ENCODE results near the gene LRRC4C. TPM values are rescaled to one million over a fixed set of nuclear protein-coding genes. Genes with fewer than 3 reads are reported as not detected.

Gene LRRC4C
- total RNA-seq, 1 experiment from 2014 or later: not detected

DNA sequence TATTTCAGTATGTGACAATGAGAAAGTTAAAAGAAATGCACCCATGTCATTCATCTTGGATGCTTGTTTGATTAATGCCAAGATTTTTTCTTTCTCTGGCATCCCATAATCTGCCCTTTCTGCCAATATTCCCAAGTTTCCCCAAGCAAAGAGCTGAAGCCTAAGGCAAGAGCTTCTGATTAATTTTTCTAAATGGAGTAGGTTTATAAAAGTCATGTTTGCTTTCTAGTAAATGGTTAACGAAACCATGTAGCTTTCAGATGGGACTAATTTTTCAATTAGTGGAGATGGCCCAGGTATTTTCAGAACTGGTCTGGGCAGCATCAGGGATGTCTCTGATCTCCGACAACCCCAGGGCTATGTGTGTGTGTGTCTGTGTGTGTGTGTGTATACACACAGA, 55.3 kb downstream of the LRRC4C start:
- Mint-ChIP-seq H3K4me1 (ENCODE audit: low read depth, unreplicated experiment) (no peaks in the 10 kb centered on the region), H3K9me3 (ENCODE audit: low read depth, unreplicated experiment) (peaks cover 11% of the 10 kb centered on the region), H3K27ac (ENCODE audit: unreplicated experiment) (no peak overlapping the region), H3K27me3 (ENCODE audit: unreplicated experiment) (no peaks in the 10 kb centered on the region), H3K4me3 (ENCODE audit: low read depth, unreplicated experiment) (no peak overlapping the region), H3K36me3 (ENCODE audit: insufficient read depth, unreplicated experiment) (no peaks in the 10 kb centered on the region)
- TF ChIP-seq, protein P1, sequence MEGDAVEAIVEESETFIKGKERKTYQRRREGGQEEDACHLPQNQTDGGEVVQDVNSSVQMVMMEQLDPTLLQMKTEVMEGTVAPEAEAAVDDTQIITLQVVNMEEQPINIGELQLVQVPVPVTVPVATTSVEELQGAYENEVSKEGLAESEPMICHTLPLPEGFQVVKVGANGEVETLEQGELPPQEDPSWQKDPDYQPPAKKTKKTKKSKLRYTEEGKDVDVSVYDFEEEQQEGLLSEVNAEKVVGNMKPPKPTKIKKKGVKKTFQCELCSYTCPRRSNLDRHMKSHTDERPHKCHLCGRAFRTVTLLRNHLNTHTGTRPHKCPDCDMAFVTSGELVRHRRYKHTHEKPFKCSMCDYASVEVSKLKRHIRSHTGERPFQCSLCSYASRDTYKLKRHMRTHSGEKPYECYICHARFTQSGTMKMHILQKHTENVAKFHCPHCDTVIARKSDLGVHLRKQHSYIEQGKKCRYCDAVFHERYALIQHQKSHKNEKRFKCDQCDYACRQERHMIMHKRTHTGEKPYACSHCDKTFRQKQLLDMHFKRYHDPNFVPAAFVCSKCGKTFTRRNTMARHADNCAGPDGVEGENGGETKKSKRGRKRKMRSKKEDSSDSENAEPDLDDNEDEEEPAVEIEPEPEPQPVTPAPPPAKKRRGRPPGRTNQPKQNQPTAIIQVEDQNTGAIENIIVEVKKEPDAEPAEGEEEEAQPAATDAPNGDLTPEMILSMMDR (IDR thresholded peaks at IDR 0.05; ENCODE audit: unreplicated experiment): no peak
- BruUV-seq (replicated peaks): no TSS peak
- DNase-seq: no peak
- intact Hi-C loops (cut with micrococcal nuclease; ENCODE audit: unreplicated experiment): no loop called here
- CTCF ChIA-PET: no interaction called here

DNA sequence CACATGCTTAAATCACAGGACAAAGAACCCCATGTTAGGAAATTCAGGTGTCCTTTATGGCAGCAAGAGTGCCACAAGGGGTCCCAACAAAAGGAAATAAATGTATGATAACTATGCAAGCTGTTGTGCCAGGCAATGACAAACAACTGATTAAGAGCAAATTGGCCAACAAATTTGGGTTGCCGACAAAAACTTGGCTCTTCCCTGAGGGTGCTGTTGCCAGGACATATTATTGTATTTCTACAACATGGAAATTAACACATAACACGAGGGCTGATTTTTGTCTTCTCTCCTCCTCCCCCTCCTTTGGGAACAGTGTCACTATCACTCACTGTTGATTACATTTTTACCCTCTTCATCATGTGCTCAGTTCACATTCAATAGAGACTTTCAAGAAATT, 56.0 kb downstream of the LRRC4C start:
- Mint-ChIP-seq H3K4me3 (ENCODE audit: low read depth, unreplicated experiment) (no peak overlapping the region), H3K27ac (ENCODE audit: unreplicated experiment) (no peak overlapping the region), H3K9me3 (ENCODE audit: low read depth, unreplicated experiment) (peaks cover 11% of the 10 kb centered on the region), H3K27me3 (ENCODE audit: unreplicated experiment) (no peaks in the 10 kb centered on the region), H3K36me3 (ENCODE audit: insufficient read depth, unreplicated experiment) (no peaks in the 10 kb centered on the region), H3K4me1 (ENCODE audit: low read depth, unreplicated experiment) (no peaks in the 10 kb centered on the region)
- CTCF ChIA-PET: no interaction called here
- intact Hi-C loops (cut with micrococcal nuclease; ENCODE audit: unreplicated experiment): no loop called here
- TF ChIP-seq, protein P1 (IDR thresholded peaks at IDR 0.05; ENCODE audit: unreplicated experiment): no peak
- DNase-seq: no peak
- no TSS peak for BruUV-seq (replicated peaks)

DNA sequence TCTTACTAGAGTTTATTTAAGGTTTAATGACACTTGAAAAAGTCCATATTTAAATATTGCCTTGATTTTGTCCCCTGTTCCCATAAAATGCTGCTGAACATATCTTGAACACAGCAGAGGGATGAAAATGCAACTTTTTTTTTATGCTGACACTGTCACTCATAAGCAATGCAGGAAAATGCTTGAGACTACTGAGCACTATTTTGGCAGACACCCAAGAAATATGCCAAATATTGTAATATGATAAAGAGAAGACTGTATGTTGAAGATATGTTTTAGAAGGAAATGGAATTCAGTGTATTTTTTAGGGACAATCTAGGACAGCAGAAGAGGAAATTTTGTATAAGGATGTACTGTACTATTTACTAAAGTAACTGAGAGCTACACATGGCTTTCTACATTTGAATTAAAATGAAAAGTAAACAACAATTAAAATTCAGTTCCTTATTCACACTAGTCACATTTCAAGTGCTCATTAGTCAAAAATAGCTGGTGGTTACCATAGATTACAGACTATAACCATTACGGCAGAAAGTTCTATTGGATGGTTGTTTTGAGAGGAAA, 58.6 kb downstream of the LRRC4C start:
- Mint-ChIP-seq H3K4me3 (ENCODE audit: low read depth, unreplicated experiment) (no peak overlapping the region), H3K27ac (ENCODE audit: unreplicated experiment) (no peak overlapping the region), H3K36me3 (ENCODE audit: insufficient read depth, unreplicated experiment) (no peaks in the 10 kb centered on the region), H3K27me3 (ENCODE audit: unreplicated experiment) (no peaks in the 10 kb centered on the region), H3K9me3 (ENCODE audit: low read depth, unreplicated experiment) (peaks cover 14% of the 10 kb centered on the region), H3K4me1 (ENCODE audit: low read depth, unreplicated experiment) (no peaks in the 10 kb centered on the region)
- CTCF ChIA-PET: no interaction called here
- no TSS peak for BruUV-seq (replicated peaks)
- intact Hi-C loops (cut with micrococcal nuclease; ENCODE audit: unreplicated experiment): no loop called here
- DNase-seq: no peak
- TF ChIP-seq, protein P1 (IDR thresholded peaks at IDR 0.05; ENCODE audit: unreplicated experiment): no peak

DNA sequence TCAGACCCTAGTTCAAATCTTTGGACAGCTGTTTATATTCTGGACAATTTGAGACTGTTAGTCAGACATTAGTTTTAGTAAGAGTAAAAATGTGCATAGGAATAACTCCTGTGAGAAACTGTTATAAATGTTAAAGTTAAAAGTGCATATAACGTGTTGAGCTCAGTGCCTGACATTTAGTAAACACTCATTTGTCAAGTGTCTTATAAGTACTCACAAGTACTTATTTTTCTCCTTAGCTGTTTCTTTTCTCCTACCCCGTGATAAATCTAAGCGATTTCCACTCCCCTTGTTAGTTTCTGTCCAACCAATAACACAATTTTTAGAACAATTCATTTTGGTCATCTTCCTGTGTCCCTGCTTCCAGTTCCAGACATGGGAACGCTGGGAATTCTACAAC, 59.3 kb downstream of the LRRC4C start:
- no peaks in the 10 kb centered on the region for H3K27me3 Mint-ChIP-seq (ENCODE audit: unreplicated experiment)
- no TSS peak for BruUV-seq (replicated peaks)

More for the DNA sequence above, 59.3 kb downstream of the LRRC4C start:
- CTCF ChIA-PET: no interaction called here
- H3K36me3 Mint-ChIP-seq (ENCODE audit: insufficient read depth, unreplicated experiment): no peaks in the 10 kb centered on the region
- H3K4me1 Mint-ChIP-seq (ENCODE audit: low read depth, unreplicated experiment): no peaks in the 10 kb centered on the region
- no peak overlapping the region for H3K4me3 Mint-ChIP-seq (ENCODE audit: low read depth, unreplicated experiment)
- TF ChIP-seq, protein P1 (IDR thresholded peaks at IDR 0.05; ENCODE audit: unreplicated experiment): no peak
- DNase-seq: no peak
- no peak overlapping the region for H3K27ac Mint-ChIP-seq (ENCODE audit: unreplicated experiment)
- H3K9me3 Mint-ChIP-seq (ENCODE audit: low read depth, unreplicated experiment): peaks cover 16% of the 10 kb centered on the region
- intact Hi-C loops (cut with micrococcal nuclease; ENCODE audit: unreplicated experiment): no loop called here
